Liver (tissue), 3 donors: ENCODE measurements around the gene UBE2M.

Experiments used
- RXRA ChIP-seq, 2 donors: IDR thresholded peaks; 2 replicates each; pipeline ENCODE4 v1.6.1; 2017 to 2018; ENCODE audit warnings: antibody characterized with exemption in 2 of 2, mild to moderate bottlenecking in 1 of 2
- TAF1 ChIP-seq: conservative IDR thresholded peaks from 2 replicates; pipeline ENCODE4 v1.6.1; 2016; ENCODE audit warnings: antibody characterized with exemption, mild to moderate bottlenecking
- TF ChIP-seq, protein P1 (sequence below): IDR thresholded peaks from 2 replicates; pipeline ENCODE4 v1.6.1; 2016; ENCODE audit warnings: antibody characterized with exemption
- TF ChIP-seq, protein P2 (sequence below): fragments of 150-350 bp; IDR thresholded peaks from 2 replicates; pipeline ENCODE4 v1.5.1; 2017; ENCODE audit warnings: improper control_type of control experiment, low read depth, low read length; ENCODE audit not compliant: missing input control
- donor health status: healthy.
- donor health status: healthy.

DNA sequence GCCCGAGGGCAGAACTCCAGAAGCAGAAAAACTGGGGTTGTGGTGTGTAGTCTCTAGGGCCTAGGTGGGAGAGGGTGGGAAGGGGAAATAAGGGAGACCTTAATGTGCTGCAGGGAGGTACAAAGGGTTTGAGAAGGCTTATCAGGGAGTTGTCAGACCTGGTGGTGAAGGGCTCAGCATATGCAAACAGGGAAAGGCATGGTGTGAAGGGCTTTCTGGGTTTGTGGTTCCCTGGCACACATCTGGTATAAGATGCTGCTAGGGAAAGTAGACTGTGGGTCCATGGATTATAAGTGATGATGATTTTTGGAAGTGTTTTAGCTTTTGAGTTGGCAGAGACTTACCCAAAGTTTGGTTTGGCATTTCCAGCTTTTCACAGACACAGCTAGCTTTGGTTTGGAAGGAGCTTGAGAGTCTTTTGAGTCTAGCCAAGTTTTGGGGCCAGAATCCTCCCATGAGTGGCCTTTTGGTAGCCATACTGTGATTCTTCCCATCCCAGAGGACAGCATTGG is 12.3 kb downstream of the UBE2M start:
- TF ChIP-seq, protein P1, sequence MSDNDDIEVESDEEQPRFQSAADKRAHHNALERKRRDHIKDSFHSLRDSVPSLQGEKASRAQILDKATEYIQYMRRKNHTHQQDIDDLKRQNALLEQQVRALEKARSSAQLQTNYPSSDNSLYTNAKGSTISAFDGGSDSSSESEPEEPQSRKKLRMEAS: no peak
- TF ChIP-seq, protein P2, sequence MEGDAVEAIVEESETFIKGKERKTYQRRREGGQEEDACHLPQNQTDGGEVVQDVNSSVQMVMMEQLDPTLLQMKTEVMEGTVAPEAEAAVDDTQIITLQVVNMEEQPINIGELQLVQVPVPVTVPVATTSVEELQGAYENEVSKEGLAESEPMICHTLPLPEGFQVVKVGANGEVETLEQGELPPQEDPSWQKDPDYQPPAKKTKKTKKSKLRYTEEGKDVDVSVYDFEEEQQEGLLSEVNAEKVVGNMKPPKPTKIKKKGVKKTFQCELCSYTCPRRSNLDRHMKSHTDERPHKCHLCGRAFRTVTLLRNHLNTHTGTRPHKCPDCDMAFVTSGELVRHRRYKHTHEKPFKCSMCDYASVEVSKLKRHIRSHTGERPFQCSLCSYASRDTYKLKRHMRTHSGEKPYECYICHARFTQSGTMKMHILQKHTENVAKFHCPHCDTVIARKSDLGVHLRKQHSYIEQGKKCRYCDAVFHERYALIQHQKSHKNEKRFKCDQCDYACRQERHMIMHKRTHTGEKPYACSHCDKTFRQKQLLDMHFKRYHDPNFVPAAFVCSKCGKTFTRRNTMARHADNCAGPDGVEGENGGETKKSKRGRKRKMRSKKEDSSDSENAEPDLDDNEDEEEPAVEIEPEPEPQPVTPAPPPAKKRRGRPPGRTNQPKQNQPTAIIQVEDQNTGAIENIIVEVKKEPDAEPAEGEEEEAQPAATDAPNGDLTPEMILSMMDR: no peak
- TF ChIP-seq RXRA (IDR thresholded peaks at IDR 0.05): no peak
- no peak for TF ChIP-seq TAF1
